SK-MEL-5 (cell line): ENCODE results near the gene NAV3. TPM values are rescaled to one million over a fixed set of nuclear protein-coding genes. Genes with fewer than 3 reads are reported as not detected.

Experiments used
- DNase-seq: peaks from one replicate; pipeline ENCODE4 v3.0.0-alpha.2; 2016; ENCODE audit warnings: low read depth, low spot score
- in situ Hi-C: cut with HindIII; loops from 2 replicates; pipeline ENCODE4 v1.10.0; 2016; ENCODE audit warnings: low sequenced_read_pairs, high pct_unique_total_duplicates, low pct_unique_long_range_greater_than_20kb
- total RNA-seq: library from RNA; depleted of rRNA; stranded (reverse); fragments of >200 nt; shearing (Covaris generic); gene quantifications from 2 replicates; pipeline ENCODE4 v1.2.3, GENCODE V29; 2014

NAV3 gene
- total RNA-seq, 1 experiment from 2014 or later, result 41.3 TPM

DNA sequence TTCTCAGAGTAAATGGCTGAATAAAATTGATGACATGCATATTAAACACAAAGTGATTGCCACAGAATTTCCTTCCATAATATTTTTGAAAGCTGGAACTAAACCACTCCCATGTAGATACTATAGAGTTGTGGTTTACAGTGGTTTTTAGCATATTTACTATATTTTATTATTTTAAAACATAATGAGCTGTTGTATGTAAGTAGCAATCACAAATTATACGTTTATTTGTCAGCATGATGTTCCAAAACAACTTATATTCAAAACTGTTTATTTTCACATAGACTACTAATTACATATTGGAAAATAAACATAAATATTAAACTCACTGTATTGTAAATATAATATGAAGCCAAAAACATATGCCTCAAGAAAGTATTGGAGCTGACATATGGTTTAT is 77.2 kb downstream of the NAV3 start:
- in situ Hi-C loops, result no loop called here
- no peak for DNase-seq

DNA sequence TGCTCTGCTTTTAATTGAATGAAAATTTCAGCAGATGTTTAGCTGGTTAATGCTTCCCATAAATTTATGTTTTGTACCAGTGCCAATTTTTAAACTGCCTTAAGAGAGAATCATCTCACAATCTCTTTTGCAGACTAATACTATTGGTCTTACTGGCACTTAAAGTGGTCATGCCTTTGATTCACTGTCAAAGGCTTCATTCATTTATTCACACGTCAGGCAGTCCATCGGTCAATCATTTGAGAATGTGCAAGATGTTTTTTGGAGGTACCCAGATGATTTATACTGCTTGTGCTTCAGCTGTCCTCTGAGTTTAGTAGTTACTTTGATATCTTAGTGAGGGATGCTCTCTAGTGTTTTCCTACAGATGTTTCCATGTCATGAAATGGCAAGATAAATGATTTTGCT is 83.4 kb downstream of the NAV3 start:
- DNase-seq, result peak; percentile 80
- in situ Hi-C loops, result no loop called here

DNA sequence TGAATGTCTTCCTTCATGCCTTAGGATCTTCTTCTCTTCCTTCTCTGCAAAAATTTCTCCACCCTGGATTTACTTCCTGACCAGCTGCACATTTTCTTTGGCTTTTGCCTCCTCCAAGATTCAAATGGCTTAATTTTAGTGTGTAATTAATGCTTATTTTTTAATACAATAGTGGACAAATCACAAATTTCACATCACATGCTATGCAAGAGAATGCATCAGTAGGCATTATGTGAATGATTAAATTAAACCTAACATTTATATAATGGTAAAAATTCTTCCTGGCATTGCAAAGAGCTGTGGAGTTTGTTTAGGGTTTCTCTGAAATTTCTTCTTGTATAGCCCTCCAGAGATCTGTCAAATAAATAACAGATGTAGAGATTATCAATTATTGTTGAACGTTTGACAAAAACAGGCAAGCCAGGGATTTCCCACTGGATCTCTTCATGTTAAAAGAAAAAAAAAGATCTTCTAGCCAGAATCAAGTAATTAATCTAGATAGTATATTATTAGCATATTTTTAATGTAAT is 84.4 kb downstream of the NAV3 start:
- no peak for DNase-seq
- in situ Hi-C loops, result no loop called here

DNA sequence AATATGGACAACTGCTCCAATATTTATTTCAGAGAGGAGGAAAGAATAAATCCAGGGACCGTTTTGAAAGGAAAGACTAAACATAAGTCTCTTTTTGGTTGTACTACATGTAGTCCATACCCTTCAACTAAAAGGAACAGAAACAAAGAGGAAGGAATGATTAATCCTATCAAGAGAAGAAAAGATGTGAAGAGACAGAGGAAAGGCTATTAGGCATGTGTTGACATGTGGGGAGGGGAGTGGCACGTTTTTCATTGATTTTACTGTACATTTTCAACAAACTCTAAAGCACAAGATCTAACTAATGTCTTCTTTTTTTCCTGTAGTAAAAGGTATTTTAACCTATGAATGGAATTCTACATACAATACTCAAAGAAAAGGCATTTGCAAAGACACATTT is 85.6 kb downstream of the NAV3 start:
- no peak for DNase-seq
- in situ Hi-C loops, result no loop called here

DNA sequence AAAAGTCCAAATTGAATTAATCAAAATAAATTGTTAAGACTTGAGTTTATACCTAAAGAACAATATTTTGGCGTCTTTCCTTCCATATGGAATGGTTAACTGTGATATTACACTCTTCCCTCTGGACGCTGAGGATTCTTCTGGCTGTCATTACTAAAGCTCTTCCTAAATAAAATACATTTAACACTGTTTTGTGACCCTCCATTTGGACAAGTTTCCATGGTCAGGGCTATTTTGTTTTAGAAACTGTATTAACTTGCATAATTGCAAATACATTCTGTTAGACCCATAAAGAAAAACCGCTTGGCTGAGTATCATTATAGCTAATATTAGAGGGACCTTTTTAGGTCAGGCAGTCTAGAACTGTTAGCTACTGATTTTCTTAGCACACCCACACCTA is 87.4 kb downstream of the NAV3 start:
- in situ Hi-C loops, result no loop called here
- DNase-seq, result no peak

DNA sequence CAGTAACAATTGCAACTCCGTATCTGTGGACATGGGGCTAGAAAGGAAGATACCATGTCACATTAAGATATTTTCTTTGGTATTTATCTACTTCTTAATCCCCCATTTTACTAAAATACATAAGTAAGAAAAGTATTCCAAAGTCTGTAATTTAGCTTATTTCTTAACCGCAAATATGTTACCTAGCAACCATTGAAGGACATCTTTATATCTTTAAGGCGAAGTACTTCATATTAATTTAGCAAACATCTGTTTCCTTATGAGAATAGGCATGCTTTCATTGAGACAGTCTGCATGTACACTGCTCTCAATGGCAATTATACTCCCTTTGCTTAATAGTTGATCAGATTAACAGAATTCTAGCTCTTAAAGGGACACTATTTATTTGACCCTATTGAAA is 88.8 kb downstream of the NAV3 start:
- in situ Hi-C loops, result no loop called here
- DNase-seq, result no peak

DNA sequence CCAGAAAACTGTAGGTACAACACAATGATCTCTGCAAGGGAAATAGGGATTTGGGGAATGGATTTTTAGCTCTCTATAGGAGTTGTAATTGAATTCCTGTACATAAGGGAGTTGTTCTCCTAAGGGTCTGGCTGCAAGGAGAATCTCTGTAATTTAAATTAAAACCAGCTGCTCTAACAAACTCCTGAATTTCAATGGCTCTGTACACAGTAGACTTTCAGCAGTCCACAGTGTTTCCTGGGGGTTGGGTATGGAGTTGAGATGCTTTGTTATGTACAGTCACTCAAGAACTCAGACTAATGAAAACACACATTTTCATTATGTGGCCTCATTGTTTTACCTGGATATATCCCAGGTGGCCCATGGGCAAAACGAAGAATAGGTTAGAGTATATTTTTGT is 93.2 kb downstream of the NAV3 start:
- no peak for DNase-seq
- in situ Hi-C loops, result no loop called here

DNA sequence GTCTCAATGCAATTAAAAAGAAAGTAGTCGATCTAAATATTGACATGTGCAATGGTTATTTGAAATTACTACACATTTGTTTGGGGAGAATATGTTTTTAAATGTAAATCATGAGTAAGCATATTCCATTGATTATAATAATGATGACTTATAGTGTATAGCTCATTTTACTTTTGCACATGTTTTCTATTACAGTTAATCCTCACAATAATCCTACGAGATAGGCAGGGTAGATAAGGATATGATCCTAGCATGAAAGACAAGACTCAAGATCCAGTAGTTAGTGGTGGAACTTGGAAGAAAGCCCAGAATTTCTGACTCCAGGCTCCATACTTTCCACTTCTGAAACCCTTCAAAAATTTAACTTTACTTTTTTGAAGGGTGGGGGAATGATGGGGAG is 94.0 kb downstream of the NAV3 start:
- DNase-seq, result peak; percentile 73
- in situ Hi-C loops, result no loop called here

DNA sequence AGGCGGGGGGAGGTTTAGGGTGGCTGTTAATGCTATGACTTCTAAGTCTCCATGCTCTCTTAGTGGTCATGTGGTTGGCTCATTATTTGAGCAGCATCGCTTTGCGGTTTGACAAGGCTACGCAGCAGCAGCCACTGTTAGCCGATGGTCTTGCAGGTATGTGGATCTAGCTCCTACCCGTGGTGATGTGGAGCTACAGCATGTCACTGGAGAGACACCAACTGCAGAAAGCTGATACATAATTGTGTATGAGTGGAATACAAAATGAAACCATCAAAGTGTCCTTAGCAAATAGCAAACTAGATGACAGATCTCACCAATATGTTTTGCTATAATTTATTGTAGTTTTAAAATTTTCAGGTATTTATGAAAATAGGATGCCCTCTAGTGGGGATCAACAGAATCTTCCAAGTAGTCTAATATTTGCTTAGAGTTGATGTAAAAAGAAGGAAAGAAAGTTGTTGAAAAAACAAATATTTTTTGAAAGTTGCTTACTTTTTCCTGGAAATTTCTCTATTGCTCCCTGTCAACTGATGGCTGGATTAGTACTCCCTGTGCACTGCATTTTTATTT is 94.9 kb downstream of the NAV3 start:
- peak; percentile 98 for DNase-seq
- in situ Hi-C loops, result no loop called here

DNA sequence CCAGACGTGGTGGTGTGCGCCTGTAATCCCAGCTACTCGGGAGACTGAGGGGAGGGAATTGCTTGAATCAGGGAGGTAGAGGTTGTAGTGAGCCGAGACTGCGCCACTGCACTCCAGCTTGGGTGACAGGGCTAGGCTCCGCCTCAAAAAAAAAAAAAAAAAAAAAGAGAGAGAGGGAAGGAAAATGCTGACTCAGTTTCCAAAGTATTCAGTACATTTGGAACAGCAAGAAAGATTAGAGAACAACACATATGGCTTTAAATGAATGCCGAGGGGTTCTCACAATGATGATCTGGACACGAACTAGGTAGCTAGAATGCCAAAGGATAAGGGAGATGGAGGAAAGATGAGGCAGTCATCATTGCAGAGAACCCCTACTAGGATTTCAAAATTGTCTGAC is 97.4 kb downstream of the NAV3 start:
- in situ Hi-C loops, result no loop called here
- no peak for DNase-seq

DNA sequence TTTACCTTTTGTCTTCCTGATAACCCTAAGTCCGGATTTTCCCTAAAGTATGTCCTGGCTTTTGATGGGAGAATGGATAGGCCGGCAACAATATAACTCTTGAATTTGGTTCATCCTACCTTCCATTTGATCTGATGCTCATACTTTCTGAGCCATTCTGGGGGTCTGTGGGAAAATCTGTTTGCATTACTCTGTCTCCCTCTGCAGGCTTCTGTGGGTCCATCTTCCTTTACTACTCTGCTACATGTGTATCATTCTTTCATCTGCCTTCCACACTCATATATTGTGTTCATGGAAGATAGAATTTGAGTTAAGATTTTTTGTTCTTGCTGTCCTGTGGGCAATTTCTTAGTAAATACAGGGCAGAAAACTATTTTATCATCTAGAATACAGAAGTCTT is 101.5 kb downstream of the NAV3 start:
- DNase-seq, result peak; percentile 32
- in situ Hi-C loops, result no loop called here

DNA sequence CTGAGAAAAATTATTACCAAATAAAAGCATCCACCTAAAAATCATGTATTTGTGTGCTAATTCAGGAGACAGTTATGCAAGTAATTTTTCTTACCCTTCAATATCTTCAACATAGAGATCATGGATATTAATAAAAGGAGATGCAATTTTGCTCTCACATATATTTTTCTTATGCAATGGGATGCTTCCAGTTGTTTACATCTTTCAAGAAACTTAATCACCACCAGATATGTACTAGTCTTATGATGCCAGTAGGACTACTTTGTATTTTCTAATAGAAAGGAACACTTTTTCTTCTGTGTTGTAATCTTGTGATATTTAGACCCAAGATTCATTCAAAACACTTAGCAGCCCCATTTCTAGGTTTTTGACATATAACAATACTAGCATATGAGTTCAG is 107.6 kb downstream of the NAV3 start:
- in situ Hi-C loops, result no loop called here
- no peak for DNase-seq

DNA sequence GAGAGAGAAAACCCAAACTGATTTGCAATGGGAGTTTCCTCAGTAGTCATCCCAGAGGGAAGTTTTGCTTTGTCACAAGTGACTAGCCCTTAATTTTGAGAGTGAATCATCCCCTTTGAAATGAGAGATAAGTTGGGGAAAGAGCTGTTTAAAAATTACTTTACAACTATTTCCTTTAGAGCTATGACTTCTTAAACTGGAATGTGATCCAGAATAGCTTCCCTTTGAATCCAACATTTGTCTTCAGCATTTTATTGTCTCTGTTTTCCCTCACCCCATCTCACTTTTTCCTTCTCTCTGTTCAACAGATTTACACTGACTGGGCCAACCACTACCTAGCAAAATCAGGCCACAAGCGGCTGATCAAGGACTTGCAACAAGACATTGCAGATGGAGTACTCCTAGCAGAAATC is 109.3 kb downstream of the NAV3 start:
- in situ Hi-C loops, result no loop called here
- peak; percentile 50 for DNase-seq

DNA sequence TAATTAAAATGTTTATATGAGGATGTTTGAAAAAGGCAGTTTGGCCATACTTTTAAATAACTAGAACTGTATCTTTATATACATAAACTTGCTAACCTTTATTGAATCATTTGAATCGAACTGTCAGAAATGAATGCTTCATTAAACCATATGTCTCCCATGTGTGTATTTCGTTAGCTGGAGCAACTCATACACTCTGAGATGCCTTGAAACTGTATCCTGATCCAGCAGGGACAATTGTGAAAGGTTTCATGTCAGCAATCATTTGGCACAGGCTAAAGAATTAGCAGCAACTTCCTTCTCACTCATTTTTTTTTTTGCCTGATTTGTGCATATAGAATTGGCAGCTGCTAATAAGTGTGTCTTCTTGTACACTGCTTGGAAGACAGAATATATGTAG is 109.9 kb downstream of the NAV3 start:
- peak; percentile 33 for DNase-seq
- in situ Hi-C loops, result no loop called here

DNA sequence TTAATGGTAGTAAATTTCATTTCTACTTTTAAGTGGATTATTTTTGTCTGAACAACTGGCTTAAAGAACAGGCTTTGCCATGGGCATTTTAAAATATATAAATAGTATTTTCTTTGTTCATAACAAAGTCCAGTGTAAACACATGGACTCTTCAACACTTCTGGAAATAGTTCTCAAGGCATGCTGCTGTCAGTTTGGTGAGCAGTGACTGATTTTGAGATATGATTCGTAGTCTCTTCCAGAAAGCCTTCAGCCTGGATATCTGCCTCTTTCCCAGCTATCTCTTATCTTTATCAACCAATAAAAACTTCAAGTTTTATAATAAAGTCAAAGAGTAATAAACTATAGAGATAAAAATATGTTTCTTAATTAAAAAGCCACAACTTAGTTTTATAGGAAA is 110.7 kb downstream of the NAV3 start:
- DNase-seq, result no peak
- in situ Hi-C loops, result no loop called here

DNA sequence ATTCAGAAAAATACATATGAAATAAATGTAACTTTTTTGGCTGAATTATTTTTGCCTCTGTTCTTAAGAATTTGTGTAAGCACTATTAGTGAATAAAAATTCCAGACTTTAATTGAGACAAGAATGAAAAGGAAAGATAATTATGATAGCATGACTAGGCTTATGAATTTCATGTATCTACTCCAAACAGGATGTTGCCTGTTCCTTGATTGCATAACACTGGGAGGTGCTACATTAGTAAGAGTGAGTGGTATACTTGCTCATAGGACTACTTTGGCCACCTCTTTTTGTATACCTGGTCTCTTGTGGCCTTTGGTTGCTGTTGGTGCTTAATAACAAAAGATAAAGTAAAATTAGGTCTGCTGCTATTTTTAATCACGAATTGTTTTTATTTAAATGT is 112.8 kb downstream of the NAV3 start:
- in situ Hi-C loops, result no loop called here
- no peak for DNase-seq

DNA sequence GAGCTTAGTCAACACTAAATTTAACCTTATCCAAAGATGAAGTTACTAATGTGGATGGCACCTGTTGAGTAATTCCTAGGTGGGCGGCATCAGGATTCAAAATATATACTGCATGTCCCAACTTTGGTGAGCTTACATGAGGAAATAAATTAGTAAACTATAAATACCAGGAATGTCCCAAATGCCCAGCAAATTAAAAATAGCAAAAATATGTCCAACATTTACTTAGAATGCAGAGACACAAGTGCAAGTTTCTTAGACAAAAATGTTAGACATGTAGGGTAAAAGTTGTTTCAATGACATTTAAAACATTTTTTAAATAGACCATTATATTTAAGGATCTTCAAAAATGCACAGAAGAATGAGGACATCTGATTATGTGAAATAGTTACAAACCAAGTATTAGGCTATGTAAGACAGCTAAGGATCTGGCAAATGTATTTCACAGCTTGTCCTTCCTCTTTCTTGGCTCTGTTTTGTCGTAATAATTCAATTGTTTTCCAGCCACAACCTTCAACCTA is 115.9 kb downstream of the NAV3 start:
- DNase-seq, result no peak
- in situ Hi-C loops, result no loop called here

DNA sequence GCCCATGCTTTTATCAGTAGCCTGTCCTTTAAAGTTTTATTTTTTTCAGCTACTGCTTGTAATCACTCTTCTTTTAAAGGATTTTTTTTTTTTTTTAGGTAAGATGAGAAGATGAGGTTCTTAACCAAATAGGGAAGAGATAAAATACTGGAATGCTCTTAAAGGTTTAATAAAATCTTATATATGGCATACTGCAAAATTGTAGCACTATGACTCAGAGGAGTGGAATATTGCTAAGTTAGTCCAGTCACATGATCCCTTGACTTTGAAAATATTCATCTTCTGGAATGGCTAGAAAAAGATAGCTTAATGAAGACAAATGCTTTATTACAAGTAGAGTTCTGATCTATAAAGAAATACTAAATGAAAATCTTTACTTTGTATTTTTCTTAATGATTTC is 116.6 kb downstream of the NAV3 start:
- in situ Hi-C loops, result no loop called here
- DNase-seq, result peak; percentile 23

DNA sequence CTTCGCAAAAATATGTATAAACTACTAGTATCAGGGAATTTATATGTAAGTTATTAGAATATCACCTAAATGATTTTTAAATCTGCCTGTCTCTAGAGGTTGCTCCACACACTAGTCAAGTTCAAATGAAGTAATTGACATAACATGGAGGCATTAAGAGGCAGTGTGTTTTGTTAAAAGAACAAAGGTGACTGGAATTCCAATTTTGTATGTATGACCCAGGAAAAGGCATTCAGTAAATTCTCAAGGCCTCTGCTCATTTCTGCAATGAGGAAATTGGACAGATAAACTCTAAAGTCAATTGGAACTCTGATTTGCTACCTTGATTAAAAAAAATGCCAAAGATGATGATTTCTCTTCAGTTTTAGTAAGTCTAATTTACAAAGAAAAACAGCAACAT is 117.1 kb downstream of the NAV3 start:
- in situ Hi-C loops, result no loop called here
- DNase-seq, result peak; percentile 17

DNA sequence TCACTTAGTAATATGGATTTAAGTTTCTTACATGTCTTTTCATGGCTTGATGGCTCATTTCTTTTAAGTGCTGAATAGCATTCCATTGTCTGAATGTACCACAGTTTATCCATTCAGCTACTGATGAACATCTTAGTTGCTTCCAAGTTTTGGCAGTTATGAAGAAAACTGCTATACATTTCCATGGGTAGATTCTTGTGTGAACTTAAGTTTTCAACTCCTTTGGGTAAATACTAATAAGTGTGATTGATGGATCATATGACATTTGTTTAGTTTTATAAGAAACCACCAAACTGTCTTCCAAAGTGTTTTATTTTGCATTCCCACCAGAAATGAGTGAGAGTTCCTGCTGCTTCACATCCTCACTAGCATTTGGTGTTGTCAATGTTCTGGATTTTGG is 119.2 kb downstream of the NAV3 start:
- in situ Hi-C loops, result no loop called here
- DNase-seq, result no peak
